ENCODE measurements around the gene CPA2. TPM values are rescaled to one million over a fixed set of nuclear protein-coding genes. Genes with fewer than 3 reads are reported as not detected.
"Not testable (repeated sequence)": the region's sequence is repeated elsewhere in the genome, so short reads cannot be mapped to it uniquely, and the experiment has no call there.

The CPA2 gene
- total RNA-seq, 1 experiment from 2014 or later, result not detected

DNA sequence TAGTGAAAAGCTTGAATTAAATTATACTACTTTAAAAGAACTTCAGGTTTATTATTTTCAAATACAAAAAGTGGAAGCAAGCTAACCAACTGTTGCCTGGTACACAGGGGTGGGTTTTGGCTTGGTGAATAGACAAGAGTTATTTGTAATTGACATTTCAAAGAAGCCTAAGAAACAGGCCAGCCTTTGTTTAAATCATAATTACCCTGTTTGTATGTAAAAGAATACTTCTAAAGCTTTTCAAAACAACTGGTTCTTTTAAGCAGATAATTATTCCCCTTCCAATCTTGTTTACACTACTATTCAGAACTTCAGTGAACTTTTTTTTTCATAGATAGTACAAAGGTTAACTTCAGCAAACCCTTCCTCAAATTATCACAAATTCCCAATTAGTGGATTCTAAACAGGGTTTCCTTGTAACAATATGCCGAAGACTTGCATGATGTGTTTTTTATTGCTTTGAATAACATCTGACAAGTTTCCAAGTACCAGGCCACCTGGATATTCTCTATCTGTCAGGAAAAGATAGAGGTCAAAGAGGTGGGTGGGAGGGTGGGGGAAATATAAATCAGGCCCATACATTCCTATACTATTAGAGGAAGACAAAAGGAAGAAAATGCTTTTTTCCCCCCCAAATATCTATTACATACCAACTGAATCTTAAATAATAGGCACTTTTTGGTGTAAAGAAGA, 38.6 kb upstream of the CPA2 start:
- Mint-ChIP-seq H3K9me3 (ENCODE audit: unreplicated experiment) (no peaks in the 10 kb centered on the region), H3K27ac (ENCODE audit: low read depth, unreplicated experiment) (no peak overlapping the region), H3K36me3 (ENCODE audit: insufficient read depth, unreplicated experiment) (no peaks in the 10 kb centered on the region), H3K4me3 (ENCODE audit: unreplicated experiment) (no peak overlapping the region), H3K4me1 (ENCODE audit: insufficient read depth, unreplicated experiment) (no peaks in the 10 kb centered on the region), H3K27me3 (ENCODE audit: insufficient read depth, unreplicated experiment) (no peaks in the 10 kb centered on the region)
- no peak for DNase-seq (ENCODE audit: unreplicated experiment)
- ChIA-PET POLR2A (no interaction called here), CTCF (no interaction called here)
- intact Hi-C loops (cut with micrococcal nuclease), result no loop called here
- TF ChIP-seq, protein P1, sequence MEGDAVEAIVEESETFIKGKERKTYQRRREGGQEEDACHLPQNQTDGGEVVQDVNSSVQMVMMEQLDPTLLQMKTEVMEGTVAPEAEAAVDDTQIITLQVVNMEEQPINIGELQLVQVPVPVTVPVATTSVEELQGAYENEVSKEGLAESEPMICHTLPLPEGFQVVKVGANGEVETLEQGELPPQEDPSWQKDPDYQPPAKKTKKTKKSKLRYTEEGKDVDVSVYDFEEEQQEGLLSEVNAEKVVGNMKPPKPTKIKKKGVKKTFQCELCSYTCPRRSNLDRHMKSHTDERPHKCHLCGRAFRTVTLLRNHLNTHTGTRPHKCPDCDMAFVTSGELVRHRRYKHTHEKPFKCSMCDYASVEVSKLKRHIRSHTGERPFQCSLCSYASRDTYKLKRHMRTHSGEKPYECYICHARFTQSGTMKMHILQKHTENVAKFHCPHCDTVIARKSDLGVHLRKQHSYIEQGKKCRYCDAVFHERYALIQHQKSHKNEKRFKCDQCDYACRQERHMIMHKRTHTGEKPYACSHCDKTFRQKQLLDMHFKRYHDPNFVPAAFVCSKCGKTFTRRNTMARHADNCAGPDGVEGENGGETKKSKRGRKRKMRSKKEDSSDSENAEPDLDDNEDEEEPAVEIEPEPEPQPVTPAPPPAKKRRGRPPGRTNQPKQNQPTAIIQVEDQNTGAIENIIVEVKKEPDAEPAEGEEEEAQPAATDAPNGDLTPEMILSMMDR (IDR thresholded peaks at IDR 0.05; ENCODE audit: unreplicated experiment), result no peak
- no TSS peak for BruUV-seq (replicated peaks)

DNA sequence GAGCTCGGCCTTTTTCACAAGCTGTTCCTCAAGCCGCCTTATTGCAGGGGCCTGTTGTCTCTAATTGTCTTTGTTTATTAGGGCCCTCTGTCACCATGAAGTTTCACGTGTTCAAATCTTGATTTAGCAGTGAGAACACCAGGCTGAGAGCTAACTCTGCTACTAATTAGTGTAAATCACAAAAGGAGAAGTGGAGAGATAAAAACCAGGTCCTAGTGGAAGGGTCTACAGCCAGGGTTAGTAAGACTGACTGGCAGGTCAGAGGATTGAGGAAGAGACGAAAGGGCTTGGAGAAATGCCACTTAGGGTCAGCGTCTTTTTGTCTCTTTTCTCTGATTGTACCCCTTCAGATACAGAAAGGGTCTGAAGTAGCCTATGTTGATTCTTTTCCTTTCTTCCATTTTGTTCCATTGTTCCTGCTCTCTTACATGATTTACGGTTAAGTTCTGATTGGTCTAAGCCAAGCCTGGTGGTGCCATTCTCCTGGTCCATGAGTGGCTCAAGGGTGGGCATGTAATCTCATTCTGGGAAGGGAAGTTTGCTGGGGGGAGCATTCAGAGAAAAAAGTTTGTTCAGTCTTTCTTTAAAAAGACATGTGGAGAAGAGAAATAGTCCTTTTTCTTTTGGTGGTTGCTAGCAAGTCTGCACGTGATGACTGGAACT, 37.7 kb upstream of the CPA2 start:
- Mint-ChIP-seq H3K36me3 (ENCODE audit: insufficient read depth, unreplicated experiment) (no peaks in the 10 kb centered on the region), H3K4me1 (ENCODE audit: insufficient read depth, unreplicated experiment) (no peaks in the 10 kb centered on the region), H3K27me3 (ENCODE audit: insufficient read depth, unreplicated experiment) (no peaks in the 10 kb centered on the region), H3K4me3 (ENCODE audit: unreplicated experiment) (no peak overlapping the region), H3K27ac (ENCODE audit: low read depth, unreplicated experiment) (no peak overlapping the region), H3K9me3 (ENCODE audit: unreplicated experiment) (no peaks in the 10 kb centered on the region)
- no peak for DNase-seq (ENCODE audit: unreplicated experiment)
- ChIA-PET CTCF (no interaction called here), POLR2A (no interaction called here)
- intact Hi-C loops (cut with micrococcal nuclease), result no loop called here
- TF ChIP-seq, protein P1 (IDR thresholded peaks at IDR 0.05; ENCODE audit: unreplicated experiment), result no peak
- BruUV-seq (replicated peaks), result no TSS peak

DNA sequence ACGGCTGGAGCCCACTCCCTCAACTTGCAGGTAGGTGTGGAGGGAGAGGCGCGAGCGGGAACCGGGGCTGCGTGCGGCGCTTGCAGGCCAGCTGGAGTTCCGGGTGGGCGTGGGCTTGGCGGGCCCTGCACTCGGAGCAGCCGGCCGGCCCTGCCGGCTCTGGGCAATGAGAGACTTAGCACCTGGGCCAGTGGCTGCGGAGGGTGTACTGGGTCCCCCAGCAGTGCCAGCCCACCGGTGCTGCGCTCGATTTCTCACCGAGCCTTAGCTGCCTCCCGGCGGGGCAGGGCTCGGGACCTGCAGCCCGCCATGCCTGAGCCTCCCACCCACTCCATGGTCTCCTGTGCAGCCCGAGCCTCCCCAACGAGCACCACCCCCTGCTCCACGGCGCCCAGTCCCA, 36.7 kb upstream of the CPA2 start:
- POLR2A ChIA-PET; H3K9me3 Mint-ChIP-seq (ENCODE audit: unreplicated experiment); DNase-seq (ENCODE audit: unreplicated experiment); H3K36me3 Mint-ChIP-seq (ENCODE audit: insufficient read depth, unreplicated experiment); intact Hi-C loops (cut with micrococcal nuclease); H3K4me1 Mint-ChIP-seq (ENCODE audit: insufficient read depth, unreplicated experiment); CTCF ChIA-PET; H3K4me3 Mint-ChIP-seq (ENCODE audit: unreplicated experiment); H3K27ac Mint-ChIP-seq (ENCODE audit: low read depth, unreplicated experiment); BruUV-seq (replicated peaks); H3K27me3 Mint-ChIP-seq (ENCODE audit: insufficient read depth, unreplicated experiment): not testable (repeated sequence)

DNA sequence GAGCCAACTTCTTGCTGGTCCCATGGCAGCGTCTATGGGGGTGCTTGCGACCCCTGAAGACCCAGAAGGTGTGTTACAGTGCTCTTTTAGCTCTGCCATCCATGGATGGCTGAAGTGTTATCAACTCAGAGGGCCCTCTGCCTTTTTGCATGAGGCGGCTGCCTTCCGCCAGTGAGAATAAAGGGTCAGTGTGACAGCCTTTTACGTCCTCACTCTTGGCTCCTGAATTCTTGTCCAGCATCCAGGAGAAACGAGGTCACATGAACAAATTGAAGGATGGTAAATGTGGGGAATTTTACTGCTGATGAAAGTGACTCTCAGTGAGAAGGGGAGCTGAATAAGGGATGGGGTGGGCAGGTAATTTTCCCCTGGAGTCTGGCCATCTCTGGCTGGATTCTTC, 34.9 kb upstream of the CPA2 start:
- BruUV-seq (replicated peaks), result no TSS peak

More for the DNA sequence above, 34.9 kb upstream of the CPA2 start:
- intact Hi-C loops (cut with micrococcal nuclease), result no loop called here
- Mint-ChIP-seq H3K4me1 (ENCODE audit: insufficient read depth, unreplicated experiment) (no peaks in the 10 kb centered on the region), H3K36me3 (ENCODE audit: insufficient read depth, unreplicated experiment) (no peaks in the 10 kb centered on the region), H3K4me3 (ENCODE audit: unreplicated experiment) (no peak overlapping the region), H3K9me3 (ENCODE audit: unreplicated experiment) (no peaks in the 10 kb centered on the region), H3K27me3 (ENCODE audit: insufficient read depth, unreplicated experiment) (no peaks in the 10 kb centered on the region), H3K27ac (ENCODE audit: low read depth, unreplicated experiment) (no peak overlapping the region)
- TF ChIP-seq, protein P1 (IDR thresholded peaks at IDR 0.05; ENCODE audit: unreplicated experiment), result no peak
- DNase-seq (ENCODE audit: unreplicated experiment), result no peak
- ChIA-PET POLR2A (no interaction called here), CTCF (interaction anchor here (0.8 to 0.9 kb wide), 2 partner anchors 10 to 1170 kb away, joined by 3 read pairs; no protein-coding TSS in a partner anchor)

Measured in MCF 10A (cell line).